Keratinocyte (primary cell): Measurements from ENCODE around the gene HSD11B2. TPM values are rescaled to one million over a fixed set of nuclear protein-coding genes. Genes with fewer than 3 reads are reported as not detected.

ENCODE experiments used
- DNase-seq: peaks from one replicate; pipeline ENCODE4 v3.0.0-alpha.2; 2011; ENCODE audit warnings: low read depth, missing footprints, low spot score
- FAIRE-seq: peaks from 2 replicates; lab custom pipeline; 2011; peaks lifted over from hg19 to GRCh38; lab: Jason Lieb, UNC
- H2AFZ ChIP-seq: 2 replicates; pipeline ENCODE4 v1.6.0; 2012; ENCODE audit warnings: low read length, control low read depth, inconsistent platforms; ENCODE audit not compliant: control insufficient read depth
- H3K27ac ChIP-seq: 2 replicates; pipeline ENCODE4 v1.5.1; 2011; ENCODE audit warnings: low read length; ENCODE audit not compliant: control insufficient read depth, insufficient read depth
- H3K27me3 ChIP-seq: 3 replicates; pipeline ENCODE4 v1.6.0; 2011; ENCODE audit warnings: low read length; ENCODE audit not compliant: control insufficient read depth, insufficient read depth; ENCODE audit errors: extremely low read depth
- H3K36me3 ChIP-seq, 2 experiments: 2 replicates in 1 of 2; 3 replicates in 1 of 2; pipeline ENCODE4 v1.5.1; 2011; ENCODE audit warnings: low read length in 2 of 2, mild to moderate bottlenecking in 1 of 2; ENCODE audit not compliant: control insufficient read depth in 2 of 2, insufficient read depth in 2 of 2; ENCODE audit errors: extremely low read depth in 1 of 2
- H3K4me1 ChIP-seq: 3 replicates; pipeline ENCODE4 v1.5.1; 2011; ENCODE audit warnings: low read length; ENCODE audit not compliant: control insufficient read depth, insufficient read depth; ENCODE audit errors: extremely low read depth
- H3K4me2 ChIP-seq: 3 replicates; pipeline ENCODE4 v1.6.0; 2011; ENCODE audit warnings: low read depth, low read length; ENCODE audit not compliant: control insufficient read depth, insufficient read depth; ENCODE audit errors: extremely low read depth
- H3K4me3 ChIP-seq, 3 experiments: fragments of 200-600 bp in 1 of 3; sonication (generic) in 1 of 3; 2 replicates in 2 of 3; 3 replicates in 1 of 3; pipeline ENCODE4 v1.5.1; 2011 to 2016; ENCODE audit warnings: low read length in 3 of 3, mild to moderate bottlenecking in 3 of 3, control low read depth in 2 of 3, inconsistent platforms in 1 of 3, low read depth in 1 of 3, mixed read lengths in 1 of 3, mixed run types in 1 of 3, moderate library complexity in 1 of 3; ENCODE audit not compliant: control insufficient read depth in 2 of 3, insufficient read depth in 2 of 3; ENCODE audit errors: extremely low read depth in 1 of 3
- H3K79me2 ChIP-seq: 2 replicates; pipeline ENCODE4 v1.6.0; 2012; ENCODE audit warnings: low read length; ENCODE audit not compliant: control insufficient read depth, insufficient read depth
- H3K9ac ChIP-seq: 3 replicates; pipeline ENCODE4 v1.6.0; 2011; ENCODE audit warnings: low read length; ENCODE audit not compliant: control insufficient read depth, insufficient read depth; ENCODE audit errors: extremely low read depth
- H3K9me1 ChIP-seq: 3 replicates; pipeline ENCODE4 v1.6.0; 2011; ENCODE audit warnings: low read length; ENCODE audit not compliant: control insufficient read depth, insufficient read depth; ENCODE audit errors: extremely low read depth
- H3K9me3 ChIP-seq: 2 replicates; pipeline ENCODE4 v1.5.1; 2012; ENCODE audit warnings: low read depth, low read length; ENCODE audit not compliant: control insufficient read depth
- H4K20me1 ChIP-seq: 3 replicates; pipeline ENCODE4 v1.6.0; 2011; ENCODE audit warnings: low read length; ENCODE audit not compliant: control insufficient read depth, insufficient read depth; ENCODE audit errors: extremely low read depth
- EZH2 ChIP-seq: IDR thresholded peaks from one replicate; pipeline ENCODE4 v1.6.1; 2012; ENCODE audit warnings: inconsistent platforms, mild to moderate bottlenecking, low read length, moderate library complexity
- dilution Hi-C: fragments of 300-500 bp; cut with MboI; formaldehyde crosslinking; loops from one replicate; pipeline ENCODE4 v1.7.0; 2020; ENCODE audit warnings: low sequenced_read_pairs; ENCODE audit not compliant: extremely low pct_ligation_motif_present
- polyA plus RNA-seq, 5 experiments: library from polyadenylated mRNA; depleted of rRNA in 3 of 5; stranded (reverse) in 3 of 5; stranded (forward) in 1 of 5; unstranded in 1 of 5; fragments of >200 nt; gene quantifications; 1 replicate in 1 of 5; 2 replicates in 3 of 5; 3 replicates in 1 of 5; pipeline versions ENCODE4 v1.2.1 to v1.2.3, GENCODE V29; 2011 to 2012; ENCODE audit warnings: missing spikeins in 2 of 5, low read depth in 1 of 5, low replicate concordance in 1 of 5
- TF ChIP-seq, protein P1 (sequence below), 3 experiments: IDR thresholded peaks in 1 of 3; conservative IDR thresholded peaks in 1 of 3; optimal IDR thresholded peaks in 1 of 3; 2 replicates in 2 of 3; 3 replicates in 1 of 3; pipeline versions ENCODE3 to v1.5.1; 2011; ENCODE audit warnings: low read length in 3 of 3, mild to moderate bottlenecking in 3 of 3, moderate library complexity in 2 of 3, control low read depth in 1 of 3, inconsistent platforms in 1 of 3; ENCODE audit not compliant: insufficient read depth in 2 of 3; ENCODE audit errors: extremely low read depth in 1 of 3

HSD11B2 gene
- polyA plus RNA-seq, 1 donor (not counting 4 experiments of a cell fraction or from before 2014, with no cell fraction given): 0.93 TPM

DNA sequence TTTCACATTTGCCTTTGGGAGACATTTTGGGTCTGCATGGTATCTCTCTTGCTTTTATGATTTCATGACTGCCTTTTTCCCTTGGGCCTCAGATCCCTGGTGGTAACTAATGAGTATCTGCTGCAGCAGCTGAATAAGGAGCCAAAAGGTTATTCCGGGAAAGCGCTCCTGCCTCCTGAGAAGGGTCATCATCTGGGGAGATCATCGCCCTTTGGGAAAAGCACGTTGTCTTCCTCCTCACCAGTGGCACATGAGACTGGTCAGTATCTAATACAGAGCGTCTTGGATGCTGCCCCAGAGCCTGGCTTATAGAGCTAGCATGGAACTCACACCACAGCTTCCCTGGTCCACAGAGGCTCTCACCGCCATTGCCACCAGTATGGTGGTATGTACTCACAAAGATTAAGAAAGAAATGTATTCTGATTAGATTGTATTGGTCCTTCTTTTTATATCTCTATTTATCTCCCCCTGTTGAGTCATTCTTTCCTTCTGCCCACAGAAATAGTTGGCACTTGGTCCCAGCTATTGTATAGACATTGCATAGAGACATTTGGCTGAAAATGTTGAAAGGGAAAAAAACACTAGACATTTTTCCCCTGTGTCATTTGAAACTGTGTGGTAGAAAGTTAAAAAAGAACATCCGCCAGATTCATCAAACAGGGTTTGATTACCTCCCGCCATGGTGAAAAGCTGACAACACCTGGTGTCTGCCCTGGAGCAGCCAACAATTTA is 46.0 kb upstream of the HSD11B2 start:
- dilution Hi-C loops: no loop called here
- H3K4me2 ChIP-seq: no peak overlapping the region
- H3K27me3 ChIP-seq: peaks cover 3% of the 10 kb centered on the region
- FAIRE-seq (no peak), DNase-seq (no peak)
- no peaks in the 10 kb centered on the region for H3K9me1 ChIP-seq
- no peak overlapping the region for H3K9ac ChIP-seq
- no peaks in the 10 kb centered on the region for H3K9me3 ChIP-seq
- no peaks in the 10 kb centered on the region for H3K4me1 ChIP-seq
- H3K79me2 ChIP-seq: no peaks in the 10 kb centered on the region
- no peak overlapping the region for H2AFZ ChIP-seq
- no peaks in the 10 kb centered on the region for H4K20me1 ChIP-seq
- H3K4me3 ChIP-seq: no peak overlapping the region
- no peaks in the 10 kb centered on the region for H3K36me3 ChIP-seq
- TF ChIP-seq, protein P1, sequence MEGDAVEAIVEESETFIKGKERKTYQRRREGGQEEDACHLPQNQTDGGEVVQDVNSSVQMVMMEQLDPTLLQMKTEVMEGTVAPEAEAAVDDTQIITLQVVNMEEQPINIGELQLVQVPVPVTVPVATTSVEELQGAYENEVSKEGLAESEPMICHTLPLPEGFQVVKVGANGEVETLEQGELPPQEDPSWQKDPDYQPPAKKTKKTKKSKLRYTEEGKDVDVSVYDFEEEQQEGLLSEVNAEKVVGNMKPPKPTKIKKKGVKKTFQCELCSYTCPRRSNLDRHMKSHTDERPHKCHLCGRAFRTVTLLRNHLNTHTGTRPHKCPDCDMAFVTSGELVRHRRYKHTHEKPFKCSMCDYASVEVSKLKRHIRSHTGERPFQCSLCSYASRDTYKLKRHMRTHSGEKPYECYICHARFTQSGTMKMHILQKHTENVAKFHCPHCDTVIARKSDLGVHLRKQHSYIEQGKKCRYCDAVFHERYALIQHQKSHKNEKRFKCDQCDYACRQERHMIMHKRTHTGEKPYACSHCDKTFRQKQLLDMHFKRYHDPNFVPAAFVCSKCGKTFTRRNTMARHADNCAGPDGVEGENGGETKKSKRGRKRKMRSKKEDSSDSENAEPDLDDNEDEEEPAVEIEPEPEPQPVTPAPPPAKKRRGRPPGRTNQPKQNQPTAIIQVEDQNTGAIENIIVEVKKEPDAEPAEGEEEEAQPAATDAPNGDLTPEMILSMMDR (optimal IDR thresholded peaks at IDR 0.05 in 1 of 3, IDR thresholded peaks at IDR 0.05 in 1 of 3, conservative IDR thresholded peaks at IDR 0.05 in 1 of 3; ENCODE audit: extremely low read depth in 1 of 3, insufficient read depth in 2 of 3, low read length in 3 of 3): no peak
- no peak for TF ChIP-seq EZH2
- no peak overlapping the region for H3K27ac ChIP-seq

DNA sequence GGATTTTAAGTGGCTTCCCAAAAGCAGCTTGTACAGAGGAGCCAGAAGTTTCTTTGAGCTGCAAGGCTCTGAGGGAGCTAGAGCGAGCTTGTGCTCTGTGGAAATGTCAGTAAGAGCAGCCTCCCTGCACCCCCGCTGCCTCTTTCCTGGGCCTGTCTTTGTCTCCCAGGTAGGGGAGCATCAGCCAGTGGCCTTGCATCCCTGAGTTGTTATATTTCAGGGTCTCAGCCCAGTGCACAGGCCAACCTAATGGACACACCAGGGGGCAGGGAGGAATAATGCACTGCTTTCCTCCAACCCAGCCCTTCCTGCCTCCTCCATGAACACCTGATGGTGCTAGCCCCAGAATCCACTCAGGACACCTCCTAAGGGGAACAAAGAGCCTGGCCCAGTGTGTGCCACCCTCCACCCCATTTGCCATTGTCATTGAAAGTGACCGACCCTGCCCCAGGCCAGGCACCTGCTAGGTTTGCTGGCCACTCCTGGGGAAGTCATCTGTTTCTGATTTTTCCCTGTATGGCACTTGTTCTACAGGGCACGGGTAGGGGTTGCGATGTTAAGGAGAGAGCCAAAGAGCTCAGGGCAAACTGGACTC is 44.0 kb upstream of the HSD11B2 start:
- no peaks in the 10 kb centered on the region for H3K36me3 ChIP-seq
- no peak overlapping the region for H2AFZ ChIP-seq
- no peak overlapping the region for H3K4me3 ChIP-seq
- H3K9me3 ChIP-seq: no peaks in the 10 kb centered on the region
- peaks cover 8% of the 10 kb centered on the region for H3K27me3 ChIP-seq
- no peaks in the 10 kb centered on the region for H3K9me1 ChIP-seq
- DNase-seq (no peak), FAIRE-seq (no peak)
- no peak overlapping the region for H3K4me2 ChIP-seq
- no peaks in the 10 kb centered on the region for H3K79me2 ChIP-seq
- H3K27ac ChIP-seq: no peak overlapping the region
- no peaks in the 10 kb centered on the region for H3K4me1 ChIP-seq
- H3K9ac ChIP-seq: no peak overlapping the region
- no peaks in the 10 kb centered on the region for H4K20me1 ChIP-seq
- TF ChIP-seq, protein P1 (optimal IDR thresholded peaks at IDR 0.05 in 1 of 3, IDR thresholded peaks at IDR 0.05 in 1 of 3, conservative IDR thresholded peaks at IDR 0.05 in 1 of 3; ENCODE audit: extremely low read depth in 1 of 3, insufficient read depth in 2 of 3, low read length in 3 of 3): no peak
- TF ChIP-seq EZH2: no peak
- dilution Hi-C loops: no loop called here
